WTC11 (cell line): ENCODE measurements around the gene DYNLT1. TPM values are rescaled to one million over a fixed set of nuclear protein-coding genes. Genes with fewer than 3 reads are reported as not detected.
A peak's percentile ranks its signal among the peaks of the same experiment; 100 is the strongest.

Source experiments
- ATAC-seq: fragments of 200-7000 bp; cut with Tn5 transposase; 2 replicates; pipeline ENCODE4 v1.10.0; 2021; ENCODE audit warnings: mild to moderate bottlenecking, moderate library complexity
- CTCF ChIA-PET: fragments of 300-600 bp; sonication (Branson Sonifier 250); formaldehyde crosslinking; loops from one replicate; lab custom pipeline; 2021; ENCODE audit warnings: antibody characterized with exemption; lab: Charles Lee
- POLR2A ChIA-PET: fragments of 350-600 bp; sonication (Branson Sonifier 250); formaldehyde crosslinking; loops from one replicate; lab custom pipeline; 2021; ENCODE audit warnings: antibody characterized with exemption; lab: Charles Lee
- DNase-seq: peaks from one replicate; pipeline ENCODE4 v3.0.0; 2021; ENCODE audit warnings: low spot score
- H3K27ac Mint-ChIP-seq: 2 replicates; pipeline ENCODE4 v1.8.0; 2021; ENCODE audit warnings: mixed read lengths
- H3K27me3 Mint-ChIP-seq: 2 replicates; pipeline ENCODE4 v1.8.0; 2021; ENCODE audit warnings: low read depth, mild to moderate bottlenecking, moderate library complexity, mixed read lengths
- H3K36me3 Mint-ChIP-seq: 2 replicates; pipeline ENCODE4 v1.8.0; 2021; ENCODE audit warnings: mixed read lengths
- H3K4me1 Mint-ChIP-seq: 2 replicates; pipeline ENCODE4 v1.8.0; 2022; ENCODE audit warnings: mixed read lengths
- H3K4me3 Mint-ChIP-seq: 2 replicates; pipeline ENCODE4 v1.8.0; 2021; ENCODE audit warnings: mild to moderate bottlenecking, moderate library complexity, mixed read lengths
- H3K9me3 Mint-ChIP-seq: 2 replicates; pipeline ENCODE4 v1.8.0; 2021; ENCODE audit warnings: mixed read lengths
- ARID4B ChIP-seq: sonication (generic); formaldehyde crosslinking; IDR thresholded peaks from 2 replicates; pipeline ENCODE4 v1.8.0; 2023; ENCODE audit warnings: missing genetic modification reagents, mild to moderate bottlenecking, borderline replicate concordance
- ESRRA ChIP-seq: sonication (generic); formaldehyde crosslinking; IDR thresholded peaks from 2 replicates; pipeline ENCODE4 v1.8.1; 2022; ENCODE audit warnings: mild to moderate bottlenecking, missing genetic modification reagents, borderline replicate concordance
- GRHL2 ChIP-seq: fragments of 250-450 bp; sonication (Bioruptor Pico); IDR thresholded peaks from 2 replicates; pipeline ENCODE4 v1.8.0; 2022; ENCODE audit warnings: mild to moderate bottlenecking, moderate library complexity; ENCODE audit not compliant: insufficient replicate concordance, severe bottlenecking
- HMGA2 ChIP-seq: fragments of 250-450 bp; sonication (Bioruptor Pico); IDR thresholded peaks from 2 replicates; pipeline ENCODE4 v1.4.0; 2021; ENCODE audit warnings: mild to moderate bottlenecking, moderate library complexity
- NR3C1 ChIP-seq: sonication (generic); formaldehyde crosslinking; conservative IDR thresholded peaks from 2 replicates; pipeline ENCODE4 v1.8.1; 2023; ENCODE audit warnings: low read depth, mild to moderate bottlenecking, missing genetic modification reagents
- SMAD3 ChIP-seq: sonication (generic); formaldehyde crosslinking; IDR thresholded peaks from 2 replicates; pipeline ENCODE4 v1.8.0; 2022; ENCODE audit warnings: missing genetic modification reagents, mild to moderate bottlenecking, borderline replicate concordance
- SOX15 ChIP-seq: fragments of 250-450 bp; sonication (Bioruptor Pico); IDR thresholded peaks from 2 replicates; pipeline ENCODE4 v1.9.0; 2021; ENCODE audit warnings: mild to moderate bottlenecking
- ZMAT4 ChIP-seq: fragments of 250-450 bp; sonication (Bioruptor Pico); IDR thresholded peaks from 2 replicates; pipeline ENCODE4 v1.9.0; 2021; ENCODE audit warnings: mild to moderate bottlenecking
- ZNF219 ChIP-seq: sonication (generic); formaldehyde crosslinking; IDR thresholded peaks from 2 replicates; pipeline ENCODE4 v1.8.0; 2023; ENCODE audit warnings: missing genetic modification reagents, mild to moderate bottlenecking, borderline replicate concordance
- ZNF416 ChIP-seq: fragments of 250-450 bp; sonication (Bioruptor Pico); IDR thresholded peaks from 2 replicates; pipeline ENCODE4 v1.9.0; 2021; ENCODE audit warnings: mild to moderate bottlenecking, inconsistent platforms
- ZNF425 ChIP-seq: fragments of 250-450 bp; sonication (Bioruptor Pico); conservative IDR thresholded peaks from 2 replicates; pipeline ENCODE4 v1.9.0; 2021; ENCODE audit warnings: mild to moderate bottlenecking
- ZNF671 ChIP-seq: fragments of 250-450 bp; sonication (Bioruptor Pico); IDR thresholded peaks from 2 replicates; pipeline ENCODE4 v1.8.0; 2021; ENCODE audit warnings: mild to moderate bottlenecking
- ZSCAN18 ChIP-seq: fragments of 250-450 bp; sonication (Bioruptor Pico); IDR thresholded peaks from 2 replicates; pipeline ENCODE4 v2.1.2; 2022; ENCODE audit warnings: mild to moderate bottlenecking, moderate library complexity
- total RNA-seq: library from RNA; stranded (reverse); gene quantifications from 3 replicates; pipeline ENCODE4 v1.2.3, GENCODE V29; 2021
- TF ChIP-seq, protein P1 (sequence below): sonication (generic); formaldehyde crosslinking; IDR thresholded peaks from 2 replicates; pipeline ENCODE4 v1.8.1; 2023; ENCODE audit warnings: mild to moderate bottlenecking, missing genetic modification reagents, moderate library complexity

DYNLT1 gene
- total RNA-seq, 1 experiment from 2014 or later = 79.0 TPM

DNA sequence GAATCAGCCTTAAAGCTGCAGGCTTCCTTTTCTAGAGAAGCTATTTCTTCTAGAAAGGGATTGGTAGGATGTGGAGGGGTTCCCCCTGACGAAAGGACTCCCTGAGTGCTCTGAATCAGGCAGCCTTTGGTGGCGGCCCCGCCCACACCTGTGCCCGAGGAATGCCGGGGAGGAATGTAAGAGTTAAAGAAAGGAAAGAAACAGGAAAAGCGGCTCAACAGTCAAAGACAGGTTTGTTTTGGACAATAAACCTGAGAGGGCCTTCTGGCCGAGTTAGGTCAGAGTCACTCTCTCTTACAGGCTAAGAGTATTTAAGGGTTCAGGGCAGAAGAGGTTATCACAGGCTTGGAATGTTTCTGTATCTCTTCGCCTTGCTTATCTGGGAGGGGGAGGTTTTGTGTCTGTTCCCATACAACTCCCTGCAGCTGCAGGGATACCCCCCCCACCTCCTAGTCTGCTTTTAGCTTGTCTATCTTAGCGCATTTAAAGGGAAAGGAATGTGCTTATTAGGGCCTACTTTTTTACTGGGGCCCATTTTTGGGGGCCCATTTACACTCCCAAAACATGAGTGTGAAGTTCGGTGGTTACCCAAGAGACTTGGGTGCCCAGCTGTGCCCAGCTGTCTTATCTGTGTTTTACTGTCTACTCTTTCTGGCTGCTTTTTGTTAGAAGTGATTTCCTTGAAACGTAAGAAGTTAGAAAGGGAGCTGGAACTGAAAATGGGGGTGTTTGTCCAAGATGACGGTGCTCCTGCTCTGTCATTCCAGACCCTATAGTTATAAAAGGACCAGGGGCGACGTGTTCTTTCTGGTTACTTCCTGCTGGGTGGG lies 32.8 kb downstream of the DYNLT1 start (continued):
- no peak for TF ChIP-seq GRHL2
- TF ChIP-seq ZMAT4 (CRISPR knock-in tag) = no peak
- TF ChIP-seq SOX15 = no peak

GRCh38 chr6:158611039-158611438 lies 33.5 kb downstream of the DYNLT1 start:
- ChIA-PET POLR2A (interaction anchor here (0.9 kb wide), 1 partner anchor 360 kb away, joined by 3 read pairs; no protein-coding TSS in a partner anchor), CTCF (interaction anchor here (1.0 to 1.7 kb wide), 3 partner anchors 49 to 467 kb away, joined by 3 to 4 read pairs (median 3); no protein-coding TSS in a partner anchor)
- H3K27me3 Mint-ChIP-seq = no peaks in the 10 kb centered on the region; the same call in 1 of the 2 replicates
- no peak for TF ChIP-seq ARID4B (CRISPR knock-in tag)
- no peak for TF ChIP-seq HMGA2 (CRISPR knock-in tag)
- TF ChIP-seq ZNF425 = no peak
- no peak for TF ChIP-seq ZSCAN18 (CRISPR knock-in tag)
- no peak for TF ChIP-seq SMAD3 (CRISPR knock-in tag)
- TF ChIP-seq, protein P1, sequence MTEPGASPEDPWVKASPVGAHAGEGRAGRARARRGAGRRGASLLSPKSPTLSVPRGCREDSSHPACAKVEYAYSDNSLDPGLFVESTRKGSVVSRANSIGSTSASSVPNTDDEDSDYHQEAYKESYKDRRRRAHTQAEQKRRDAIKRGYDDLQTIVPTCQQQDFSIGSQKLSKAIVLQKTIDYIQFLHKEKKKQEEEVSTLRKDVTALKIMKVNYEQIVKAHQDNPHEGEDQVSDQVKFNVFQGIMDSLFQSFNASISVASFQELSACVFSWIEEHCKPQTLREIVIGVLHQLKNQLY (CRISPR knock-in tag) = no peak
- no peak for TF ChIP-seq ZNF416 (CRISPR knock-in tag)
- TF ChIP-seq ESRRA = no peak
- TF ChIP-seq NR3C1 = no peak
- no peak for TF ChIP-seq ZNF671 (CRISPR knock-in tag)
- no peak for TF ChIP-seq ZNF219 (CRISPR knock-in tag)
- peaks cover 8% of the 10 kb centered on the region for H3K9me3 Mint-ChIP-seq
- peaks cover 18% of the 10 kb centered on the region for H3K4me1 Mint-ChIP-seq
- peak; percentile 8; the same call in 1 of the 2 replicates for ATAC-seq
- no peak for DNase-seq
- peaks cover 70% of the 10 kb centered on the region for H3K36me3 Mint-ChIP-seq
- no peak overlapping the region for H3K4me3 Mint-ChIP-seq
- peak overlapping the region; percentile 74 for H3K27ac Mint-ChIP-seq
